HL-60 (cell line): Measurements from ENCODE around the gene RCAN3.

Source experiments
- DNase-seq, 2 experiments: peaks; one replicate each; pipeline ENCODE4 v3.0.0-alpha.2; 2010 to 2020; ENCODE audit warnings: low read depth in 1 of 2, low spot score in 1 of 2
- H3K27ac ChIP-seq: fragments of 250-450 bp; sonication (Bioruptor Pico); replicated peaks from 2 replicates; pipeline ENCODE4 v1.5.1; 2020; ENCODE audit warnings: mild to moderate bottlenecking, moderate library complexity
- H3K27me3 ChIP-seq: fragments of 250-450 bp; sonication (Bioruptor Pico); 2 replicates; pipeline ENCODE4 v1.5.1; 2021; ENCODE audit warnings: mild to moderate bottlenecking, moderate library complexity; ENCODE audit not compliant: insufficient read depth, poor library complexity, severe bottlenecking
- H3K4me3 ChIP-seq: replicated peaks from 2 replicates; pipeline ENCODE4 v1.5.1; 2011; ENCODE audit warnings: mild to moderate bottlenecking, control low read depth, low read length; ENCODE audit not compliant: insufficient read depth
- CTCF ChIP-seq: IDR thresholded peaks from one replicate; pipeline ENCODE4 v1.5.1; 2011; ENCODE audit warnings: low read length, control low read depth, inconsistent platforms; ENCODE audit not compliant: insufficient read depth
- GABPA ChIP-seq: IDR thresholded peaks from 2 replicates; pipeline ENCODE4 v1.6.1; 2012; ENCODE audit warnings: low read depth
- POLR2AphosphoS5 ChIP-seq: IDR thresholded peaks from 2 replicates; pipeline ENCODE4 v1.6.1; 2012; ENCODE audit warnings: low read depth
- REST ChIP-seq: IDR thresholded peaks from 2 replicates; pipeline ENCODE4 v1.6.1; 2012; ENCODE audit warnings: low read depth; ENCODE audit not compliant: insufficient replicate concordance
- SPI1 ChIP-seq: IDR thresholded peaks from 2 replicates; pipeline ENCODE4 v1.6.1; 2012; ENCODE audit warnings: low read depth, mild to moderate bottlenecking, borderline replicate concordance

The RCAN3 gene

DNA sequence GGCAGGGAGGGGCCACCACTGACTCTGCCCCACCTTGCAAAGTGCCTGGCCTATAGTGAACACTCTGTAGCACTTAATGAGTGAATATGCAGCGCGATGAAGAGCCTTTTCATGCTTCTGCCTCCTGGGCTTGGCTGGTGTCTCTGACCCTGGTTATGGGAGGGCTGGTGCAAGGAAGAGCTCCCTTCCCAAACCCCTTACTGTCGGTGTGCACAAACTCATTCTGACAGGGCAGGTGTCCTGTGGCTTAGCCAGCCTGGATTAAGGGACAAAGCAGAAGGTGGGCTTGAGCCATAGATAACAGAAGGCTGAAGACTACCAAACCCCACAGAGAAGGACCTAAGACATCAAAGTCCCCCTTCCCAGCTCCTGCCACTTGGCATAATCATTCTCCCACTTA lies 51.3 kb downstream of the RCAN3 start:
- no peak overlapping the region for H3K27ac ChIP-seq
- H3K27me3 ChIP-seq: peaks cover 30% of the 10 kb centered on the region
- H3K4me3 ChIP-seq: no peak overlapping the region
- no peak for DNase-seq
- TF ChIP-seq POLR2AphosphoS5 (no peak), SPI1 (no peak), REST (no peak), GABPA (no peak), CTCF (no peak)

- DNase-seq: no peak
- H3K27me3 ChIP-seq: peaks cover 30% of the 10 kb centered on the region
- no peak overlapping the region for H3K4me3 ChIP-seq
- TF ChIP-seq POLR2AphosphoS5: no peak
- TF ChIP-seq REST: no peak
- no peak for TF ChIP-seq GABPA
- TF ChIP-seq SPI1: no peak
- no peak for TF ChIP-seq CTCF
- H3K27ac ChIP-seq: no peak overlapping the region
Measured at GRCh38 chr1:24554714-24555113, 52.1 kb downstream of the RCAN3 start.

DNA sequence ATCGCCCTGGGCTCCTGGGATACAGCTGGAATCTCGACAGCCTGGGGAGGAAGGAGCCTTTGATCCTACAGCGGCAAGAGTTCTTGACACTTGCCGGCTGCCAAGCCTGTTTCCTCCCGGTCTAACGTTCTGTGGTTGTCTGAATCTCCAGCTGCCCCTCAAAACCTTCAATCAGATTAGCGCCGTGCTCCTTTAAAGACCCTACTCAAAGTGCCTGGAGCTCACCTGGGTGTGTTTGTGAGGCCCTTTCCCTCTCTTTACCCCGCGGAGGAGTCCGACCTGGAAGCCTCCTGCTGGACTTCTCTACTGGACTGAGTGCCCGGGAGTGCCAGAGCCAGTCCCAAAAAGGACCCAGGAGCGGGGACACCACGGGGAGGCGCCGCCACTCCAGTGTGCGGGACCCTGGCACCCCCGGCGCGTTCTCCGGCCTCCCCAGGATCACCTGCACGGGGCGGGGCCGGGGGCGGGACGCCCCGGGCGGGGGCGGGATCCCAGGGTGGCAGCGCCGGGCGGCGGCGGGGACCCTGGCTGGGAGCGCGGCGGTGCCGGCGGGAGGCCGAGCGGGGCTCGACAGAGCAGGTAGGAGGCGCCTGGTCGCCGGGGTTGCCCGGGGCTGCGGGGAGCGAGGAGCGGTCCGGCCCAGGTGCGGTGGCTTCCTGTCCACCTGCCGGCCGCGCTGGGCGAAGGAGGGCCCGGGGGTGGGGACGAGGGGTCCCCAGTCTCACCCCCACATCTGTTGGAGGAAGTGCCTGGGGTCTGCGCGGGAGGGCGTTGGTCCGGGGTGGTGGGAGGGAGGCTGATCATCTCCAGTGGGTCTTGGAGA lies 53.2 kb downstream of the RCAN3 start, which contains the start of gene NCMAP:
NCMAP (plus strand) TSS at position 497 of the 823 bp plus-strand sequence. CDS start 39,344 bp downstream, outside the sequence.
- Histone ChIP-seq H3K27me3 (peaks cover 30% of the 10 kb centered on the region), H3K4me3 (no peak within 1 kb of the TSS), H3K27ac (no peak within 1 kb of the TSS)
- TF ChIP-seq GABPA (no peak), CTCF (no peak), SPI1 (no peak), POLR2AphosphoS5 (no peak), REST (no peak)
- DNase-seq: no peak
